Fibroblast of lung (primary cell): ENCODE results near the gene HAPLN3.

Experiments
- CTCF ChIP-seq, 2 donors: IDR thresholded peaks in 1 of 2; conservative IDR thresholded peaks in 1 of 2; 1 replicate in 1 of 2; 2 replicates in 1 of 2; pipeline ENCODE4 v1.5.1; 2011 to 2012; ENCODE audit warnings: low read length in 2 of 2, control low read depth in 1 of 2, inconsistent platforms in 1 of 2, low read depth in 1 of 2, mild to moderate bottlenecking in 1 of 2
- EZH2 ChIP-seq: IDR thresholded peaks from 2 replicates; pipeline ENCODE4 v1.5.1; 2012; ENCODE audit warnings: low read length, control low read depth, mild to moderate bottlenecking; ENCODE audit errors: missing control alignments

- TF ChIP-seq CTCF (conservative IDR thresholded peaks at IDR 0.05 in 1 of 2, IDR thresholded peaks at IDR 0.05 in 1 of 2; ENCODE audit: low read depth in 1 of 2, low read length in 2 of 2) = no peak
- TF ChIP-seq EZH2 = no peak
Measured at GRCh38 chr15:88917760-88918159, 22.4 kb upstream of the HAPLN3 start.
